GM23338 (cell line): ENCODE data around the gene CD48.

Experiments
- CREB1 ChIP-seq: fragments of 250-450 bp; sonication (Bioruptor Pico); IDR thresholded peaks from 2 replicates; pipeline ENCODE4 v1.5.0; 2020; ENCODE audit warnings: low read depth, mild to moderate bottlenecking, moderate library complexity
- CTCF ChIP-seq, 2 experiments: fragments of 200-600 bp in 1 of 2; sonication (generic) in 1 of 2; conservative IDR thresholded peaks; 2 replicates each; pipeline versions ENCODE4 v1.5.1 to v1.6.1; 2016 to 2017; ENCODE audit warnings: antibody characterized with exemption in 2 of 2, low read depth in 2 of 2, mild to moderate bottlenecking in 2 of 2, moderate library complexity in 1 of 2
- EZH2 ChIP-seq: fragments of 200-600 bp; sonication (generic); IDR thresholded peaks from one replicate; pipeline ENCODE4 v1.8.0; 2017; ENCODE audit warnings: antibody characterized with exemption, mild to moderate bottlenecking, low read depth; ENCODE audit not compliant: unreplicated experiment
- STAT1 ChIP-seq: IDR thresholded peaks from one replicate; pipeline ENCODE4 v1.6.1; 2016; ENCODE audit warnings: antibody characterized with exemption; ENCODE audit not compliant: unreplicated experiment

GRCh38 chr1:160641323-160642280, 70.0 kb downstream of the CD48 start:
- no peak for TF ChIP-seq CTCF (conservative IDR thresholded peaks at IDR 0.05; ENCODE audit: low read depth in 2 of 2)
- TF ChIP-seq EZH2: no peak
- no peak for TF ChIP-seq CREB1 (CRISPR knock-in tag)
- no peak for TF ChIP-seq STAT1
